ENCODE results near the gene ZSWIM3. TPM values are rescaled to one million over a fixed set of nuclear protein-coding genes. Genes with fewer than 3 reads are reported as not detected.

Gene ZSWIM3
- total RNA-seq, 1 experiment from 2014 or later, result 12.0 TPM

DNA sequence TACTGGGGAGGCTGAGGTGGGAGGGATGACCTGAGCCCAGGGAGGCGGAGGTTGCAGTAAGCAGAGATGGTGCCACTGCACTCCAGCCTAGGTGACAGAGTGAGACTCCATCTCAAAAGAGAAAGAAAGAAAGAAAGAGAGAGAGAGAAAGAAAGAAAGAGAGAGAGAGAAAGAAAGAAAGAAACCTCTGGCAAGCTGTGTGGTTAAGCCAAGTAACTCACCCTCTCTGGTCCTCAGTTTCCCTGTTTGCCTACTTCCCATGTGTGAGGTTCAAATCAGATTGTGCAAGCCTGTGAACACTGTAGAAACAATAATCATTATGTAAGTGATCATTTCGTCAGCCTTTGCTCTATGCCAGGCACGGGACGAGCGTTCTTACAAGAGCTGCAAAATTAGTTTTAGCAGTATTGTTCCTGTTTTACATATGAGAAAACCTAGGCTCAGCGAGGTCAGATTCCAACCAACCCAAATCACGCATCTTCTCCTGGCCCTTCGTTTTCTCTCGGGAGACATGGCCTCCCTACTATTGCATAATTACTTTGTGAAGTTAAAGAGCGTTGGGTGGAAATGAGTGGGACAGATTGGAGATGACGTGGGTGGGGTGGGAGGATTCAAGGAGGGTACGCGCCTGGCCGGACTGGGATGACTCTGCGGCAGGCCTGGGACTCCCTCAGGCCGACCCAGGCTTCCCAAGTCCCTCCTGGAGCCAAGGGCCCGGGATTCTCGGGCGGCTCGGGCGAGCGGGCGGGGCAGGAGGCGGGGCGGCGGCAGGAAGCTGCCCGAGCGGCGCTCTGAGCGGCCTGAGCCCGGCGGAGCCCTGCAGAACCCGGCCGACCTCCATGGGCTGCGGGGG, 24.2 kb upstream of the ZSWIM3 start, which contains the start of gene SNX21:
Gene SNX21, plus strand, starts transcription at position 770 of the 853 bp plus-strand sequence. CDS start 121 bp downstream, outside the sequence.
- peak; percentile 95 for DNase-seq (ENCODE audit: low read depth)

GRCh38 chr20:45833883-45834796, 23.3 kb upstream of the ZSWIM3 start:
- peak; percentile 73 for DNase-seq (ENCODE audit: low read depth)

GRCh38 chr20:45834797-45835161, 22.6 kb upstream of the ZSWIM3 start:
- DNase-seq (ENCODE audit: low read depth), result no peak

- no peak for DNase-seq (ENCODE audit: low read depth)
These were observed 22.1 kb upstream of the ZSWIM3 start for GRCh38 chr20:45835329-45835765.

DNA sequence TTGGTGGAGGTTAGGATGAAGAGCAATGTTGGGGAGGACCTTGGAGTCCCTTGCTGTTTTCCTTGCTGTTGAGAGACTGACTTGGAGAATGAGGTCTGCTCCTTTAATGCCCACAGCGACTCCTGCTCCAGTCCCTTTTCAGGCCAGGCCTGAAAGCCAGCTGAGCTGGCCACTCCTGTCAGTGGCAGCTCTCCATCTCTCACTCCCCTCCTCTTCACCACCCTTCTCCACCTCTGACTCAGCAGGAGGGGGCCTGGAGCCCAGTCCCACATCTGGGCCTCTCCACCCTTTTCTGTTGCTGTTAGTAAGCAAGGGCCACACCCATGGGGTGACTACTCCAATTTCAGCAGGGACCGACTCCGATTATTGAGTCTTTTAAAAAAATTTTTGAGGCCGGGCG, 21.6 kb upstream of the ZSWIM3 start:
- DNase-seq (ENCODE audit: low read depth), result no peak

GRCh38 chr20:45836841-45837240, 20.6 kb upstream of the ZSWIM3 start:
- no peak for DNase-seq (ENCODE audit: low read depth)

DNA sequence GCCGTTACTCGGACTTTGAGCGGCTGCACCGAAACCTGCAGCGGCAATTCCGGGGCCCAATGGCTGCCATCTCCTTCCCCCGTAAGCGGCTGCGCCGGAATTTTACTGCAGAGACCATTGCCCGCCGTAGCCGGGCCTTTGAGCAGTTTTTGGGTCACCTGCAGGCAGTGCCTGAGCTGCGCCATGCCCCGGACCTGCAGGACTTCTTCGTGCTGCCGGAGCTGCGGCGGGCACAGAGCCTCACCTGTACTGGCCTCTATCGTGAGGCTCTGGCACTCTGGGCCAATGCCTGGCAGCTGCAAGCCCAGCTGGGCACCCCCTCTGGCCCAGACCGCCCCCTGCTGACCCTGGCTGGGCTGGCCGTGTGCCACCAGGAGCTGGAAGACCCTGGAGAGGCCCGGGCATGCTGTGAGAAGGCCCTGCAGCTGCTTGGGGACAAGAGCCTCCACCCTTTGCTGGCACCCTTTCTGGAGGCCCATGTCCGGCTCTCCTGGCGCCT, 16.7 kb upstream of the ZSWIM3 start:
- no peak for DNase-seq (ENCODE audit: low read depth)

GRCh38 chr20:45841407-45842129, 15.8 kb upstream of the ZSWIM3 start:
- no peak for DNase-seq (ENCODE audit: low read depth)

DNA sequence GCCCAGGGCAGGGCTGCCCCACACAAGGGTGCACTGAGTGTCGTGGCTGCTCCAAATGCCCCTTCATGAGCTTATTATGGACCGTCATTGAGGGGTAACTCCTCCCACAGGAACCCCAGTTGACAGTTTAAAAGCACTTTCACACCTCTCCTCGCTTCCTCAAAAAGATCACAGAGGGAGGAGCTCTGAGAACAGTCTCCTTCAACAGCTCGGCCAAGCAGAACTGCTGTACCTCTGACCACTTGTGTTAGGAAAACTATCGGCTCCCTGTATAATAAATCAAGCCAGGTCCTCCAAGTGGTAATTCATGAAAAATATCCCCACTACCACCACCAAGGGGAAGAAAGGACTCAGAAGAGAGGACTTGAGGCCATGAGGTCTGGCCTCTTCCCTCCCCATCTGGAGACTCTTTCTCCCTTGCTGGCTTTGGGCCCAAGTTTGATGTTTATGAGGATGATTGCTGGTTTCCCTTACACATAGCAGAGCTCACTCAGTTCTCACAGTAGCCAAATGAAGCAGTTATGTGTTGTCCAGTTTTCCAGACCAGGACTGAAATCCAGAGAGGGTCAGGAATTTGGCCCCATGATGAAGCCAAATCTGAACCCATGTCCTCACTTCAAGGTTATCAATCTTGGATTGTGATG, 15.1 kb upstream of the ZSWIM3 start:
- peak; percentile 58 for DNase-seq (ENCODE audit: low read depth)

- DNase-seq (ENCODE audit: low read depth), result no peak
These were observed 13.9 kb upstream of the ZSWIM3 start for GRCh38 chr20:45843506-45843905.

- no peak for DNase-seq (ENCODE audit: low read depth)
These were observed 12.0 kb upstream of the ZSWIM3 start for GRCh38 chr20:45845452-45845851.

- DNase-seq (ENCODE audit: low read depth), result no peak
These were observed 9.0 kb upstream of the ZSWIM3 start for GRCh38 chr20:45848421-45848820.

GRCh38 chr20:45848969-45849582, 8.3 kb upstream of the ZSWIM3 start:
- DNase-seq (ENCODE audit: low read depth), result no peak

DNA sequence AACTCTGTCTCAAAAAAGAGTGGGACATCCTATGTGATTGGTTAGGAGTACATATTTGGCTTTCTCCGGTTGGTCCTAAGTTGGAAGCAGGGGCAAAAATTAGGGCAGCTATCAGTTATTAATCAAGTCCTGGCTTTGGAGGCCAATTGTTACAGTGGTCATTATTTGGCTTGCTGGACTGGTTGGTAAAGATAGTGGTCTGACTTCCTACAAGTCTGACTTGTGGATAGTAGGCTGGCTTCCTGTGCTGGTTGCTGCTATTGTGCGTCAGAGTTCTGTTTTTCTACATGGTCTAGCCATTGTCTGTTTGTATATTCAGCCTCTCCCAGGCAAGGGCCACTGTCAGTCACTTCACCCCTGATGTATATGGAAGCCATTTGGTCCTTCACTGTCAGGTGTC, 7.2 kb upstream of the ZSWIM3 start:
- DNase-seq (ENCODE audit: low read depth), result no peak

DNA sequence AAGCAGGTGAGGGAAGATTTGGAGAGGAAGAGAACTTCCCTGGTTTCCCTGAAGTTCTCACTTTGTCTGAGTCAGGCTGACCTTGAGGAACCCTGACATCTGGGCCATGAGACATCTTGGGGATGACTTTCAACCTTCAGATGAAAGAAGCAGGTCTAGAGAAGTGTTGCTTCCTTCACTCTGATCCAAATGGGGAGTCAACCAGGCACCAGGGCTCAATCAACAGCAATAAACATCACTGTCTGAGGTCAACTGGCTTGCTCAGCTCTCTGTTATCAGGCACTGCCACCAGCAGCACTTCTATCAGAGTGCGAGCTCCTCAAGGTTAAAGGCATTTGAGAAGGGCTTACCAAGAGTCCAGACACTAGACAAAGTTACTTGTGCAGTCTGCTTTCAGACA, 6.5 kb upstream of the ZSWIM3 start:
- DNase-seq (ENCODE audit: low read depth), result no peak

GRCh38 chr20:45851501-45851900, 5.9 kb upstream of the ZSWIM3 start:
- no peak for DNase-seq (ENCODE audit: low read depth)

DNA sequence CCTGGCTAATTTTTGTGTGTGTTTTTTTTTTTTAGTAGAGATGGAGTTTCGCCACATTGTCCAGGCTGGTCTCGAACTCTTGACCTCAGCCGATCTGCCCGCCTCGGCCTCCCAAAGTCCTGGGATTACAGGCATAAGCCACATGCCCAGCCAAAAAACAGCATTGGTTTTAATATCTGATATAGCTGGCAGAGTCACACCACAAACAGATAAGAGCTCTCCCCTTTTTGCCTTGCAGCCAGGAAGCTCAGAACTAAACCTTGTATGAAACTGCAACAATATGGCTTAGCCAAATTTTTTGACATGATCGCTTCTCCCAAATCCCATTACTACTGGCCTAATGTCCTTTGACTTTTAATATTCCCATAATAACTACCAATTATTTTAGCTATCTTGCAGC, 5.1 kb upstream of the ZSWIM3 start:
- DNase-seq (ENCODE audit: low read depth), result no peak

DNA sequence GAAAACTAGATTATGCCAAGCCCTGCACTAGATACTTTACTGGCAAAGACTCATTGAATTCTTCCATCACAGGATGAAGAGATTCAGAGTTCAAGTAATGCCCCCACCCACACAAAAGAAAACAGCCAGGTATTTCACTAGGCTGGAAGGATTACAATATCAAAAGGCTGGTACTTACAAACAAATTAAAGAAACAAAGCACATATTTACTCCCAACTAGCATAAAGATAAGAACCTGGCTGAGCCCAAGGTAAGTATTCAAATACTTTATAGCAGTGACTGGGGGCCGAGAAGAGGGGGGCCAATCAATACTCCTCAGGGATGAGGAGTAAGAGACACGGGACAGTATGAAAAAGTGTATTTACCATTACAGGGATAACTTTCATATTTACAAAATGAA, 3.9 kb upstream of the ZSWIM3 start:
- no peak for DNase-seq (ENCODE audit: low read depth)

DNA sequence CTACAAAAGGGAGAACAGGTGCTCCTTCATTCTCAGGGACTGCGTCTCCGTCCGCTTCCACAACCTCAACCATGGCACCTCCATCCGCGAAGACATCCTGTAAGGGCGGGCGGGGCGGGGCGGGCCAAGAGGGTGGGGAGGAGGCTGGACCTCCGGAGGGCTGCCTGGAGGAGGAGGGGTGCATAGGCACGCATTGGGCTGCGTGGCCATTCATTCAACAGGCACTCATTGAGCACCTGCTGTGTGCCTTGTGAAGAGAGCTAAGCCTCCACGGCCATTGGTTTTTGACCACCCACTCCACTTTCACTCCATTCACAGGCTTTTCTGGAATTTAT, 435 bp downstream of the ZSWIM3 start:
- no peak for DNase-seq (ENCODE audit: low read depth)

DNA sequence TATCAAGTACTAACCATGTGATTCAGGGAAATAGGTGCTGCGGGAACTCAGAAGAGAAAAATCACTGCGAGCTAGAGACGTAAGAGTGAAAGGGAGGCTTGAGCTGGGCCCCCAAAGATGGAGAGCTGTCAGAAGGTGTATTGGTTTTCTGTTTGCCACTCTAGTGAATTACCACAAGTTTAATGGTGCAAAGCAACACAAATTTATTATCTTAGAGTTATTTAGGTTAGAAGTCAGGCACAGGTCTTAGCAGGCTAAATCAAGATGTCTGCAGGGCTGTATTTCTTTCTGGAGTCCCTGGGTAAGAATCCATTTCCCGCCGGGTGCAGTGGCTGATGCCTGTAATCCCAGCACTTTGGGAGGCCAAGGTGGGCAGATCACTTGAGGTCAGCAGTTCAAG, 2.5 kb downstream of the ZSWIM3 start:
- no peak for DNase-seq (ENCODE audit: low read depth)
